Mammary epithelial cell (primary cell): ENCODE results near the gene SLC9A9.

ENCODE experiments used
- CTCF ChIP-seq, 2 donors: IDR thresholded peaks in 1 of 2; conservative IDR thresholded peaks in 1 of 2; 2 replicates each; pipeline ENCODE4 v1.5.1; 2011 to 2012; ENCODE audit warnings: inconsistent platforms in 2 of 2, low read length in 2 of 2, mild to moderate bottlenecking in 2 of 2, control low read depth in 1 of 2, low read depth in 1 of 2; ENCODE audit not compliant: insufficient read depth in 1 of 2; ENCODE audit errors: extremely low read depth in 1 of 2
- EZH2 ChIP-seq: IDR thresholded peaks from 2 replicates; pipeline ENCODE4 v1.6.1; 2012; ENCODE audit warnings: low read length, inconsistent platforms, borderline replicate concordance

GRCh38 chr3:143658861-143659260 lies 189.4 kb downstream of the SLC9A9 start:
- TF ChIP-seq CTCF (conservative IDR thresholded peaks at IDR 0.05 in 1 of 2, IDR thresholded peaks at IDR 0.05 in 1 of 2; ENCODE audit: extremely low read depth in 1 of 2, insufficient read depth in 1 of 2, low read depth in 1 of 2, low read length in 2 of 2) (no peak), EZH2 (no peak)
